HCT116 (cell line): ENCODE data around the gene CNTN5.

Source experiments
- FOSL1 ChIP-seq: IDR thresholded peaks from 2 replicates; pipeline ENCODE4 v1.6.1; 2012; ENCODE audit warnings: low read depth
- RAD21 ChIP-seq: IDR thresholded peaks from 2 replicates; pipeline ENCODE4 v1.6.1; 2012; ENCODE audit warnings: low read depth, mild to moderate bottlenecking
- SIN3A ChIP-seq: IDR thresholded peaks from 2 replicates; pipeline ENCODE4 v1.6.1; 2012; ENCODE audit warnings: low read depth
- TF ChIP-seq, protein P1 (sequence below), 3 experiments: fragments of 200-600 bp in 1 of 3; sonication (generic) in 1 of 3; IDR thresholded peaks in 2 of 3; conservative IDR thresholded peaks in 1 of 3; 2 replicates each; pipeline ENCODE4 v1.5.1; 2012 to 2017; ENCODE audit warnings: low read depth in 2 of 3, low read length in 2 of 3, antibody characterized with exemption in 1 of 3, borderline replicate concordance in 1 of 3, control low read depth in 1 of 3, mild to moderate bottlenecking in 1 of 3, mixed read lengths in 1 of 3, mixed run types in 1 of 3, moderate library complexity in 1 of 3; ENCODE audit not compliant: insufficient read depth in 1 of 3

DNA sequence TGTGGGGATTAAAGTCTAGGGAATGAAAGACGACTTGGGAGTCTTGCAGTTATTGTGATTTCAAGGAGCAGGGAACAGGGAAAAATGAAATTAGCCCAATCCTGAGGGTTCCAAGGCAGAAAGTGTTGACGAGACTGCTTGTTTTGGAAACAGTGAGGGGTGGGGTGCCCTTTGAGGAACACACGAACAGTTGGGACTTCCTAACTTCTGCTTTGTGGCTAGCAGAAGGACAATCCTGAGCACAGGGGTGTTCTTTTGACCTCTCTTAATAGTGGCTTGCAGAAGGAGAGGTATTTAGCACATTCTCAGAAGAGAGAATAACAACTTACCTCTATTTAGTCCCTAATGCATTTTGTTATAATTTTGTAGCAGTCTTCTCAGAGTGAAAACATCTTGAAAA lies 1120.5 kb downstream of the CNTN5 start:
- TF ChIP-seq, protein P1, sequence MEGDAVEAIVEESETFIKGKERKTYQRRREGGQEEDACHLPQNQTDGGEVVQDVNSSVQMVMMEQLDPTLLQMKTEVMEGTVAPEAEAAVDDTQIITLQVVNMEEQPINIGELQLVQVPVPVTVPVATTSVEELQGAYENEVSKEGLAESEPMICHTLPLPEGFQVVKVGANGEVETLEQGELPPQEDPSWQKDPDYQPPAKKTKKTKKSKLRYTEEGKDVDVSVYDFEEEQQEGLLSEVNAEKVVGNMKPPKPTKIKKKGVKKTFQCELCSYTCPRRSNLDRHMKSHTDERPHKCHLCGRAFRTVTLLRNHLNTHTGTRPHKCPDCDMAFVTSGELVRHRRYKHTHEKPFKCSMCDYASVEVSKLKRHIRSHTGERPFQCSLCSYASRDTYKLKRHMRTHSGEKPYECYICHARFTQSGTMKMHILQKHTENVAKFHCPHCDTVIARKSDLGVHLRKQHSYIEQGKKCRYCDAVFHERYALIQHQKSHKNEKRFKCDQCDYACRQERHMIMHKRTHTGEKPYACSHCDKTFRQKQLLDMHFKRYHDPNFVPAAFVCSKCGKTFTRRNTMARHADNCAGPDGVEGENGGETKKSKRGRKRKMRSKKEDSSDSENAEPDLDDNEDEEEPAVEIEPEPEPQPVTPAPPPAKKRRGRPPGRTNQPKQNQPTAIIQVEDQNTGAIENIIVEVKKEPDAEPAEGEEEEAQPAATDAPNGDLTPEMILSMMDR (IDR thresholded peaks at IDR 0.05 in 2 of 3, conservative IDR thresholded peaks at IDR 0.05 in 1 of 3; ENCODE audit: borderline replicate concordance in 1 of 3, insufficient read depth in 1 of 3, low read depth in 2 of 3, low read length in 2 of 3) = no peak
- no peak for TF ChIP-seq FOSL1
- no peak for TF ChIP-seq SIN3A
- TF ChIP-seq RAD21 = no peak
